NCI-H345 treated with DMSO at 0.1 percent for 48 hours (cell line): ENCODE results near the gene COL13A1.

Experiments used
- DNase-seq: peaks from one replicate; lab custom pipeline; 2025; ENCODE audit not compliant: unreplicated experiment; lab: John Stamatoyannopoulos, UW

Gene COL13A1

DNA sequence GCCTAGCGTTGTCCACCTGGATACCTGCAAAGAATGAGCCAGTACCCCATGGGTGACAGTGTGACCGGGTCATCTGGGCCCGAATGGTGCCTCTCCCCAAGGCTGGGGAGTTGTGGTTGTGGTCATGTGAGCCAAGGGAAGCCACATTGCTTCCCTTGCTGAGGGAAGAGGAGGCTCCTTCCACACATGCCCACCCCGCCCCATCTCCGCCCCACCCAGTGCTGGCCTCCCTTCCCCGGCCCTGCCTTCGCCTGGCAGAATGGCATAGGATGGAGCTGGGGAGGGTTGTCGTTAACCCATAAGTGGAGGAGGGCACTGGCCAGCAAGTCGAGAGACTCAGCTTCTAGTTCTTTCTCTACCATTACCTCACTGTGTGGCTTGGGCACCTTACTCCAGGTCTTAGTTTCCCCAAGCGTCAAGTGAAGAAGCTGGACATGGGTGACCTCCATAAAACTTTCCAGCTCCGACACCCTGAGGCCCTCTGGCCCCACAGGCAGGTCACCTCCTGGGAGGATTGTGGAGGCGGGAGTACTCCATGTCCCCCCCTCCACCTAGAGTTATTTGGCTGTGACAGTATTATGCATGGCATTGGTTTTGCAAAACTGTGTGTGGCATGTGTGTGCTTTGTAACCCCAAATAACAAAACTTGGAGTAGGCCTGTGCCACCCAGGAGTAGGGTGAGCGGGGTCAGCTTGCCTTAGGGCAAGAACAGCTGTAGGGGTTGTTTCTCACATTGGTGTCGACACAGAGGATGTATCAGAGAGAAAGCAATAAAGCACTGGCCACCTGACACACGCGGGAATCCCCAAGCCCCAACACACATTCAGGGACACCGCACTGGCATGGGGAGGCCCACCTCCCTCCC is 160.4 kb downstream of the COL13A1 start:
- DNase-seq = no peak

GRCh38 chr10:69962746-69963135 is 161.0 kb downstream of the COL13A1 start:
- DNase-seq = no peak

DNA sequence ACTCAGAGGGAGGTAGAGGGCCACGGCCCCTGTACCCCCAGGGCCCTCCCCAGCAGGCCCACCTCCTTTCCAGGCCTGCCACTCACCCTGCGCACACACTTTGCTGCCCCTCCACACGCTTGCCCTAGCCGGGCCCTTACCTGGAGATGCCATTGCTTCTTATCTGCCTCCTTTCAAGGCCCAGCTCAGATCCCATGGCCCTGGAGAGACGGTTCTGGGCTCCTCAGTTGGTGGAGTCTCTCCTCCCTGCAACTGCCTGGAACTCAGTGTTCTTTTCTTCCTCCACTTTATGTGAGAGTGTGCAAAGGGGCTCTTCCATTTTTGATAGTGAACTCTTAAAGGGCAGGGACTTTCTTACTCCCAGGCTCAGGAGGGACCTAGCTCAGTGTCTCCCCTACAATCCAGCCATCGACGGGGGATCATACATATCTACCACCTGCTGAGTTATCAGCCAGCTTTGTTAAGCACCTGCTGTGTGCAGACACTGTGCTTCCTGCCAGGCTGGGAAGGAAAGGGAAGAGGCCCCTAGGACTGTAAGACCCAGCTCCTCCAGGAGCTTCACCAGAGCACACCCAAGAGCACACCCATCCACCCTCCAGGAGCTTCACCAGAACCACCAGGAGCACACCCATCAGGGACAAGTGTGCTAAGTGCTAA is 161.6 kb downstream of the COL13A1 start:
- no peak for DNase-seq

DNA sequence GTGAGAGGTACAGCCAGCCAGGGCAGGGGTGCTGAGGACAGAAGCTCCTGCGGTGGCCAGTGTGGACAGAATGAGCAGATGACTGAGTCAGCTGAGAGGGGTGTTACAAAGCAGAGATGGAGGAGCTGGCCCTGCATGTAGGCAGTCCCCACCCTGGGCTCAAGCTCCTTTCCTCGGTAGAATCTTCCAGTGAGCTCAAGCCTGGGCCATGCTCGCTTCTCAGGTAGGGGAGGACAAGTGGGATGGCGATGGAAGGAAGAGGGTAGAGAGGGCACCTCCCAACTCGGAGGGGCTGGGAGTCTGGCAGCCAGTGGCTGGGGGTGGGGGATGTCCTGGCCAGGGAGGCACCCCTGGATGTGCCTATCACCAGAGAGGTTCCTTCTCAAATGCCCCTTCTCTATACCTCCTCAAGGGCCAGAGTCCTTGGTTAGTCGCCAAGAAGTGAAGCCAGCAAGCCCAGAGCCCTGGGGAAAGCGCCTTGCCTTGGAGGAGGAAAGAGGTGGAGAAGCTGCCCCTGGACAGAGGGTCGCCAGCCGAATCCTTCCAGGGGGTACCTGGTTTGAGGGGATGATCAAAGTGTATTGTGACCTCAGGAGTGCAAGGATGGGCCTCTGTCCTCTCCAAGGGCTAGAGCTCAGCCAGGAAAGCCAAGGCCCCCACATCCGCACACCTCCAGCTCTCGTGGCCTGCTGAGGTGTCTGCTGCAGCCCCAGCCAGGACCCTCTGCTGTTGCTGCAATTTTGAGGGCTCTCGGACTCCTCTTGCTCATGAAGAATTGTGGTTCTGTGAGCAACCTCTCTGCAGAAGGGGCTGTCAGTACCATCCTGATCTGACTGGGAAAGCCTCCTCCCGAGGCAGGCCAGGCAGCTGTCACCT is 162.4 kb downstream of the COL13A1 start:
- no peak for DNase-seq

DNA sequence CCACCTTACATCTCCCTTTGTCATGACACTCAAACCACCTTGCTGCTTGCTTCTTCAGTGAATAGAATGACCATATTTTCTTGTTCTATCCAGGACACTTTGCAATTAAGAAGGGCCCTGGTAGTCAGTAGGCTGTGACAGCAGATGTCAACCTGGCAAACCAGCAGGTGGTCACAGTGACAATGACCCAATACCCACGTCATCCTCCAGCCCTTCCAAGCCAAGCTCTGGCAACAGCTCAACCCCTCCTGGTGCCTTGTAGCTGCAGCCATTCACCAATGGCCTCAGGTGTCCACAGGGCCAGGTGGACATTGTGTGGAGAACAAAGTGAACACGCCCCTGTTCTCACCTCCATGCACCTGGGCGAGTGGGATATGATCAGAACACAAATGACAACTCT is 163.4 kb downstream of the COL13A1 start:
- DNase-seq = no peak

DNA sequence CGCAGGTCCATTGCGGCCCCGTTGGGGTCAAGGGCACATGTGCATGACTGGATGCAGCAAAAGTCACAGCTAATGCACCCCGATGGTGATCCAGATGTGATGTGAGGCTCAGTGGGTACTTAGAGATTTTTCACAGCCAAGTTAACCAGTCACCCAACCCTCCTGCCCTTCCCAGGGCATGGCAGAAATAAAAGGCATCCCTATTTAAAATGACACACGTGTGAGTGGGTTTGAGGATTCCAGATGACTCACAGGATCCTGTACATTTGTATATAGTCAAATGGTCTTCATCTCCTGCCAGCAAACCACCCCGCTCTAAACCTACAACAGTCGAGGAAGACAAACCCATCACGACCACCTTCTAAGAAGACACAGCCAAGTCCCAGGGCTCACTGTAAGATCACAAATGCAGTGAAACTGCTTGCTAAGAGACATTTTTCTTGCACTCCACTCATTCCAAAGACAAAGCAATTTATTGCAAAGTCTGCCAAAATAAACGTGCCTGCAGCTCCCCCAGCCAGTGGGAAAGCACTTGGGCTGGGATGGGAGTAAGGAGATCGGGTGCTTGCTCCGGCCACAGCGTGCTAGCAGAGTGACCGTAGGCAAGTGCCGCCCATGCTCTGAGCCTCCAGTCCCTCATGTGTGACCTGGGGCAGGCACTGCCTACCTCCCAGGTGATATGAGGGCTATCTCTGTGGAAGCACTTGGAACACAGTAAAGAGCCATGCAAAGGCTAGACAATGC is 164.4 kb downstream of the COL13A1 start:
- no peak for DNase-seq

DNA sequence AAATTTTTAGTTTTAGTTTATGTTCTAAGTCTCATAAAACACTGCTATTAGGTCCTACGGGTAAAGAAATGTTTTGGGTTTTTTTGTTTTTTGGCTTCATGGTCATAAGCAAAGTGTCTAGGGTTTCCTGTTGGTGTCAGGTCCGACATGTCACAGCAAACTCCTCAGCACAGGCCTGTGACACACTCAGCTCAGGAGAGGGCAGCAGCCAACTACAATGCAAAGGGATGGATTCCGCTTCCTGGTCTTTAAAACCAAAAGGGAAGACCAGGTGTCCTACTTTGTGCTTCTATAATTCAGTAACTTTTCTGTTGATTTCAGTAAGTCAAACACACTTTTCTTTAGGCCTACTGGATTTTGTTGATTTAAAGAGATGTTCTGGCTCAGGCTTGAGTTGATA is 167.1 kb downstream of the COL13A1 start:
- no peak for DNase-seq

- no peak for DNase-seq
Measured at GRCh38 chr10:69969977-69970376, 168.3 kb downstream of the COL13A1 start.

DNA sequence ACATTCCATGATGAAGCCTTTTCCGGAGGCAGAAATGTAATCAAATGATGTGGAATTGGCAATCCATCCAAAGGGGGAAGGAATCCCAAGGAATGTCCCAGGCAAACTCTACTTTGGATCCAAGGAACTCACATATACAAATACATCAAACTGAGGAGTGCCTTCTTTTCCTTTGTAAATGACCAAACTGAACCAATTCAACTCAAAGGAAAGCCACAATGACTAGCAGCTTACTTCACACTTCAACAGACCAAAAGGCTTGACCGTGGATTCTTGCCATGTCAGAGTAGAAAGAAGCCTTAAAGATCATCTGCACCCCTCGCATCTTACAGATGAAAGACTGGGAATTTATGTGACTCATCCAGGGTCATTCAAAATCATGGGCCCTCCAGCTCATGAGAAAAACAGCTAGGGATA is 171.3 kb downstream of the COL13A1 start:
- no peak for DNase-seq

- DNase-seq = no peak
Measured at GRCh38 chr10:69973678-69974077, 172.0 kb downstream of the COL13A1 start.

DNA sequence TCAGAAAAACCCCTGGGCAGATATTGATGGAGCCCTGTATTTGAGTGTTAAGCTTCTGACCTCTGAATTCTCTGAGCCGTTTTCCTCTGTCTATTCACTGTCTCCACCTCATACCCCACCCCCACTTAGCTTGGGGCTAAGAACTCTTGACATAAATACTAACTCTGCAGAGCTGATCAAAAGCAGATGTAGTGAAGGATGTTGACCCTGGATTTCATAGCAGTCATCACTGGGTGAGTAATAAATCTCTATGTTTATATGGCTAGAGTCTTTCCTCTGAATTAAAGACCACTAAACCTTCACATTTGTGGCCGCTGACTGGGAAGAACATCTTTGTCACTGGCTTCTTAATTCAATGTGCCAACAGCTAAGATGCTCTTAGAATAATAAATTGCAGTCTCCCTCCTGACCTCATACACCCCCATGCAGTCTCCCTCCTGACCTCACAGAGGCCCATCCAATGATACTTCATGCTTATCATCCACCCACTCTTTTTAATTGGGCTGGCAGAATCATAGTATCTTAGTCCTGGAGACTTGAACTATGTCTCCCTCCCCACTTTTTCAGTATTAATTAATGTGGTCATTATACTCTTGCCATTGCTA is 172.9 kb downstream of the COL13A1 start:
- DNase-seq = no peak

DNA sequence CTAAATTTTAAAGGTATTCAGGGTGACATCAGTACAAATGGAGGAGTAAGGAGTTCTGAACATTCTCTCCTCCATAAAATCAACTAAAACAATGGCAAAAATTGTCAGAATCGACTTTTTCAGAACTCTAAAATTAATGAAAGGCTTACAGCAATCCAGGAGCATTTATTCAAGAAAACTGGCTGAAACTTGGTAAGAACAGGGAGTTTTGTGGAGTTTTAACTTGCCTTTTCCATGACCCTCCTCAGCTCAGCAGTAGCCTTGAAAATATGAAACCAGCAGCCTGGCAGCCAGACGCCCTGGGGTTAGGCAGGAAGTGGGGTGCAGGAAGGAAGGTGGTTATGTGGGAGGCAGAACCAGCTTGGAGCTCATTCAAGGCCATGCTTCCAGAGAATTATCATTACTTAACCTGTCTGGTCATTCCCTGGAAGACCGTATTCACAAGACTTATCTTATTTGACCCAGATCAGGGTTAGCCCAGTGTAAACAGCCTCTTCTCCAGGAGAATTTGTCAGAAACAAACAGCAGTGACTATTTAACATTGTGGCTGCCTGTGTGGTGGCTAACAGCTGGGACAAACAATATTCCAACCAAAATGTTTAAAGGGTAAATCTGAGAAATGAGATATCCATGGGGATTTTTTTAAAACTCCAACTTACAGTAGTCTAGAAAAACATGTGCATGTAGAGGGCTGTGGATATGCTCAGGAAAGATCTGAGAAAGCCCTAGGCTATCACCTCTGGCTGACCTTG is 175.3 kb downstream of the COL13A1 start:
- DNase-seq = no peak

- no peak for DNase-seq
Measured at GRCh38 chr10:69979174-69979573, 177.5 kb downstream of the COL13A1 start.

- no peak for DNase-seq
Measured at GRCh38 chr10:69980672-69981071, 179.0 kb downstream of the COL13A1 start.

DNA sequence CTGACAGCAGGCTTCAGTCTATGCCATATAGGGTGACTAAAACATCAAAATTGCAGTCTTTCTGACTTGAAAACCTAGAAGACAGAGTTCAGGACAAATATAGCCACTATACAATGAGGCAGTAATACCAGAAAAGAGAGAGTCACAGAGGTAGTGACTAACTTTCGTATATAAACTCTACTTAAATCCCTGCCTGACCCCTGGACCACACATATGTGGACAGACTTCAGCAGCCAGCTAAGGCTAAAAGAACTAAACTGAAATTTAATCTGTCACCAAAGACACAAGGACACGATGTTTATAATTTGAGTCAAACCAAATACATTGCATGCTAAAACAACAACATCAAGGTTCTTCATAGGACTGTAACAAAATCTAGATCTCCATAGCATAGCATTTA is 186.4 kb downstream of the COL13A1 start:
- no peak for DNase-seq

- no peak for DNase-seq
Measured at GRCh38 chr10:69991151-69991550, 189.4 kb downstream of the COL13A1 start.

- DNase-seq = no peak
Measured at GRCh38 chr10:69994262-69994661, 192.6 kb downstream of the COL13A1 start.

DNA sequence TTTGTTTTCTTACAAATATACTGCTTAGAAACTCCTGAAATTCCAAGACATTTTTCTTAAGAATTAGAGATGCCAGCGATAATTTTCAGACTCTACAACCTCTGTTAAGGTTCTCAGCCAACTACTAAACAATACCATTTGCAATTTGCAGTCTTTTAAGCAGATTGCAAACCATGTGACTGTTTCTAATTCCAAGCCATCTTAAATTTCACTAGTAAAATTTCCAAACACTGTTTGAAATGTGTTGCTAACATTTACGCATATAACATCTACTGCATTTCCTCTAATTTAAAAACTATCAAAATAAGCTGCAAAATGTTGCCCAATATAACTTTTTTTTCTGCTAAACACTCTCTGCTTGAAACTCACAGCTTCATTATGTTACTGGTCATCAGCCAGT is 194.9 kb downstream of the COL13A1 start:
- DNase-seq = no peak

DNA sequence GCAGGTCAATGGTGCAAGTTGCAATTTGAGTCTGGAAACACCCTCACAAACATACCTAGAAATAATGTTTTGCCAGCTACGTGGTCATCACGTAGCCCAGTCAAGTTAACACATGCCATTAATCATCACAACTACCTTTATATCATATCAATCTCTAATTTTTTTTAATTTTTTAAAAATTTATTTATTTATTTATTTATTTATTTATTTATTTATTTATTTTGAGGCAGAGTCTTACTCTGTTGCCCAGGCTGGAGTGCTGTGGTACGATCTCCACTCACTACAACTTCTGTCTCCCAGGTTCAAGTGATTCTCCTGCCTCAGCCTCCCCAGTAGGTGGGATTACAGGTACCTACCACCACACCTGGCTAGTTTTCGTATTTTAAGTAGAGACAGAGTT is 198.6 kb downstream of the COL13A1 start:
- DNase-seq = no peak
